HEK293 (cell line): ENCODE results near the gene HRAS.

Experiments used
- CTCF ChIP-seq: fragments of 450-650 bp; formaldehyde crosslinking; IDR thresholded peaks from 2 replicates; pipeline ENCODE4 v1.5.1; 2016; ENCODE audit warnings: missing biosample characterization, missing genetic modification characterization
- KLF1 ChIP-seq: fragments of 450-650 bp; formaldehyde crosslinking; IDR thresholded peaks from 2 replicates; pipeline ENCODE4 v1.5.1; 2016; ENCODE audit warnings: missing biosample characterization, missing genetic modification characterization
- KLF8 ChIP-seq: fragments of 450-650 bp; formaldehyde crosslinking; IDR thresholded peaks from 2 replicates; pipeline ENCODE4 v1.5.1; 2016; ENCODE audit warnings: missing biosample characterization, missing genetic modification characterization
- PRDM6 ChIP-seq: fragments of 450-650 bp; formaldehyde crosslinking; IDR thresholded peaks from 2 replicates; pipeline ENCODE4 v1.5.1; 2017; ENCODE audit warnings: missing biosample characterization, missing genetic modification characterization
- SALL2 ChIP-seq: fragments of 450-650 bp; formaldehyde crosslinking; IDR thresholded peaks from 2 replicates; pipeline ENCODE4 v1.5.0; 2017; ENCODE audit warnings: missing biosample characterization, mild to moderate bottlenecking, missing genetic modification characterization, borderline replicate concordance
- SCRT1 ChIP-seq: fragments of 450-650 bp; formaldehyde crosslinking; IDR thresholded peaks from 2 replicates; pipeline ENCODE4 v1.5.1; 2016; ENCODE audit warnings: missing biosample characterization, missing genetic modification characterization, borderline replicate concordance
- SCRT2 ChIP-seq: fragments of 450-650 bp; formaldehyde crosslinking; IDR thresholded peaks from 2 replicates; pipeline ENCODE4 v1.5.1; 2016; ENCODE audit warnings: missing biosample characterization, missing genetic modification characterization
- TRIM28 ChIP-seq: IDR thresholded peaks from 2 replicates; pipeline ENCODE4 v1.6.1; 2011; ENCODE audit warnings: low read length, control low read depth, borderline replicate concordance
- YY2 ChIP-seq: fragments of 450-650 bp; formaldehyde crosslinking; IDR thresholded peaks from 2 replicates; pipeline ENCODE4 v1.5.1; 2016; ENCODE audit warnings: missing biosample characterization, missing genetic modification characterization
- ZBTB1 ChIP-seq: fragments of 450-650 bp; formaldehyde crosslinking; IDR thresholded peaks from 2 replicates; pipeline ENCODE4 v1.5.1; 2016; ENCODE audit warnings: missing biosample characterization, missing genetic modification characterization
- ZEB2 ChIP-seq: fragments of 450-650 bp; formaldehyde crosslinking; IDR thresholded peaks from 2 replicates; pipeline ENCODE4 v1.5.1; 2016; ENCODE audit warnings: missing biosample characterization, missing genetic modification characterization
- ZNF10 ChIP-seq: fragments of 450-650 bp; formaldehyde crosslinking; IDR thresholded peaks from 2 replicates; pipeline ENCODE4 v1.5.1; 2017; ENCODE audit warnings: missing biosample characterization, missing genetic modification characterization
- ZNF114 ChIP-seq: fragments of 450-650 bp; formaldehyde crosslinking; IDR thresholded peaks from 2 replicates; pipeline ENCODE4 v1.5.0; 2017; ENCODE audit warnings: missing biosample characterization, missing genetic modification characterization
- ZNF132 ChIP-seq: fragments of 450-650 bp; formaldehyde crosslinking; IDR thresholded peaks from 2 replicates; pipeline ENCODE4 v1.5.1; 2017; ENCODE audit warnings: missing biosample characterization, missing genetic modification characterization, borderline replicate concordance
- ZNF184 ChIP-seq: fragments of 450-650 bp; IDR thresholded peaks from 2 replicates; pipeline ENCODE4 v1.5.1; 2018; ENCODE audit warnings: missing biosample characterization, mild to moderate bottlenecking, missing genetic modification characterization
- ZNF24 ChIP-seq: fragments of 450-650 bp; formaldehyde crosslinking; IDR thresholded peaks from 2 replicates; pipeline ENCODE4 v1.5.1; 2016; ENCODE audit warnings: missing biosample characterization, missing genetic modification characterization
- ZNF335 ChIP-seq: fragments of 450-650 bp; formaldehyde crosslinking; conservative IDR thresholded peaks from 2 replicates; pipeline ENCODE4 v1.5.1; 2016; ENCODE audit warnings: missing biosample characterization, missing genetic modification characterization
- ZNF341 ChIP-seq: fragments of 450-650 bp; formaldehyde crosslinking; IDR thresholded peaks from 2 replicates; pipeline ENCODE4; 2016; ENCODE audit warnings: low read depth, missing biosample characterization, missing genetic modification characterization
- ZNF37A ChIP-seq: fragments of 450-650 bp; IDR thresholded peaks from 2 replicates; pipeline ENCODE4 v1.5.1; 2018; ENCODE audit warnings: missing biosample characterization, missing genetic modification characterization
- ZNF423 ChIP-seq: fragments of 450-650 bp; formaldehyde crosslinking; IDR thresholded peaks from 2 replicates; pipeline ENCODE4 v1.5.1; 2016; ENCODE audit warnings: missing biosample characterization, missing genetic modification characterization
- ZNF555 ChIP-seq: fragments of 450-650 bp; formaldehyde crosslinking; conservative IDR thresholded peaks from 2 replicates; pipeline ENCODE4 v1.5.1; 2017; ENCODE audit warnings: missing biosample characterization, mild to moderate bottlenecking, missing genetic modification characterization, inconsistent platforms
- ZNF558 ChIP-seq: fragments of 450-650 bp; formaldehyde crosslinking; IDR thresholded peaks from 2 replicates; pipeline ENCODE4 v1.5.1; 2016; ENCODE audit warnings: missing biosample characterization, missing genetic modification characterization
- ZNF792 ChIP-seq: fragments of 450-650 bp; formaldehyde crosslinking; IDR thresholded peaks from 2 replicates; pipeline ENCODE4 v1.5.1; 2016; ENCODE audit warnings: missing biosample characterization, missing genetic modification characterization
- ZSCAN23 ChIP-seq: fragments of 450-650 bp; formaldehyde crosslinking; IDR thresholded peaks from 2 replicates; pipeline ENCODE4 v1.5.1; 2016; ENCODE audit warnings: missing biosample characterization, missing genetic modification characterization
- ZSCAN30 ChIP-seq: fragments of 450-650 bp; IDR thresholded peaks from 2 replicates; pipeline ENCODE4 v1.5.1; 2018; ENCODE audit warnings: missing biosample characterization, mild to moderate bottlenecking, missing genetic modification characterization, moderate library complexity
- ZSCAN4 ChIP-seq: fragments of 450-650 bp; formaldehyde crosslinking; IDR thresholded peaks from 2 replicates; pipeline ENCODE4 v1.5.1; 2017; ENCODE audit warnings: missing biosample characterization, missing genetic modification characterization
- ZXDB ChIP-seq: fragments of 450-650 bp; formaldehyde crosslinking; IDR thresholded peaks from 2 replicates; pipeline ENCODE4 v1.5.1; 2016; ENCODE audit warnings: missing biosample characterization, missing genetic modification characterization
- TF ChIP-seq, protein P1 (sequence below): fragments of 450-650 bp; formaldehyde crosslinking; IDR thresholded peaks from 2 replicates; pipeline ENCODE4 v1.5.1; 2017; ENCODE audit warnings: missing biosample characterization, missing genetic modification characterization
- TF ChIP-seq, protein P2 (sequence below): fragments of 450-650 bp; formaldehyde crosslinking; optimal IDR thresholded peaks from 2 replicates; pipeline ENCODE3; 2016; ENCODE audit warnings: missing biosample characterization, mild to moderate bottlenecking, missing genetic modification characterization
- TF ChIP-seq, protein P3 (sequence below): fragments of 450-650 bp; IDR thresholded peaks from 2 replicates; pipeline ENCODE4 v1.5.1; 2018; ENCODE audit warnings: missing biosample characterization, missing genetic modification characterization

The HRAS gene

GRCh38 chr11:535519-536454 lies at the start of gene HRAS (continued):
- TF ChIP-seq ZNF558 (tag by site-specific recombination), result no peak
- no peak for TF ChIP-seq ZNF555 (tag by site-specific recombination)
- no peak for TF ChIP-seq ZNF423 (tag by site-specific recombination)
- no peak for TF ChIP-seq ZSCAN4 (tag by site-specific recombination)
- TF ChIP-seq ZNF341 (tag by site-specific recombination), result no peak
- TF ChIP-seq ZNF184, result no peak
- no peak for TF ChIP-seq ZNF37A (tag by site-specific recombination)
- no peak for TF ChIP-seq ZNF132 (tag by site-specific recombination)
- TF ChIP-seq CTCF (tag by site-specific recombination), result no peak
- TF ChIP-seq SCRT2 (tag by site-specific recombination), result no peak
- no peak for TF ChIP-seq TRIM28
- TF ChIP-seq ZBTB1 (tag by site-specific recombination), result no peak
- no peak for TF ChIP-seq KLF1 (tag by site-specific recombination)
- TF ChIP-seq ZNF10 (tag by site-specific recombination), result no peak
- TF ChIP-seq, protein P1, sequence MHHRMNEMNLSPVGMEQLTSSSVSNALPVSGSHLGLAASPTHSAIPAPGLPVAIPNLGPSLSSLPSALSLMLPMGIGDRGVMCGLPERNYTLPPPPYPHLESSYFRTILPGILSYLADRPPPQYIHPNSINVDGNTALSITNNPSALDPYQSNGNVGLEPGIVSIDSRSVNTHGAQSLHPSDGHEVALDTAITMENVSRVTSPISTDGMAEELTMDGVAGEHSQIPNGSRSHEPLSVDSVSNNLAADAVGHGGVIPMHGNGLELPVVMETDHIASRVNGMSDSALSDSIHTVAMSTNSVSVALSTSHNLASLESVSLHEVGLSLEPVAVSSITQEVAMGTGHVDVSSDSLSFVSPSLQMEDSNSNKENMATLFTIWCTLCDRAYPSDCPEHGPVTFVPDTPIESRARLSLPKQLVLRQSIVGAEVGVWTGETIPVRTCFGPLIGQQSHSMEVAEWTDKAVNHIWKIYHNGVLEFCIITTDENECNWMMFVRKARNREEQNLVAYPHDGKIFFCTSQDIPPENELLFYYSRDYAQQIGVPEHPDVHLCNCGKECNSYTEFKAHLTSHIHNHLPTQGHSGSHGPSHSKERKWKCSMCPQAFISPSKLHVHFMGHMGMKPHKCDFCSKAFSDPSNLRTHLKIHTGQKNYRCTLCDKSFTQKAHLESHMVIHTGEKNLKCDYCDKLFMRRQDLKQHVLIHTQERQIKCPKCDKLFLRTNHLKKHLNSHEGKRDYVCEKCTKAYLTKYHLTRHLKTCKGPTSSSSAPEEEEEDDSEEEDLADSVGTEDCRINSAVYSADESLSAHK (tag by site-specific recombination), result no peak
- TF ChIP-seq ZNF24, result no peak
- TF ChIP-seq SCRT1, result no peak
- TF ChIP-seq KLF8, result peak; percentile 74; the same call in 1 of the 2 replicates
- TF ChIP-seq SALL2 (tag by site-specific recombination), result no peak
- TF ChIP-seq, protein P2, sequence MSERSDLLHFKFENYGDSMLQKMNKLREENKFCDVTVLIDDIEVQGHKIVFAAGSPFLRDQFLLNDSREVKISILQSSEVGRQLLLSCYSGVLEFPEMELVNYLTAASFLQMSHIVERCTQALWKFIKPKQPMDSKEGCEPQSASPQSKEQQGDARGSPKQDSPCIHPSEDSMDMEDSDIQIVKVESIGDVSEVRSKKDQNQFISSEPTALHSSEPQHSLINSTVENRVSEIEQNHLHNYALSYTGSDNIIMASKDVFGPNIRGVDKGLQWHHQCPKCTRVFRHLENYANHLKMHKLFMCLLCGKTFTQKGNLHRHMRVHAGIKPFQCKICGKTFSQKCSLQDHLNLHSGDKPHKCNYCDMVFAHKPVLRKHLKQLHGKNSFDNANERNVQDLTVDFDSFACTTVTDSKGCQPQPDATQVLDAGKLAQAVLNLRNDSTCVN (tag by site-specific recombination), result peak; percentile 45
- TF ChIP-seq ZNF792 (tag by site-specific recombination), result no peak
- TF ChIP-seq ZXDB (tag by site-specific recombination), result peak; percentile 35; the same call in 1 of the 2 replicates
- TF ChIP-seq, protein P3, sequence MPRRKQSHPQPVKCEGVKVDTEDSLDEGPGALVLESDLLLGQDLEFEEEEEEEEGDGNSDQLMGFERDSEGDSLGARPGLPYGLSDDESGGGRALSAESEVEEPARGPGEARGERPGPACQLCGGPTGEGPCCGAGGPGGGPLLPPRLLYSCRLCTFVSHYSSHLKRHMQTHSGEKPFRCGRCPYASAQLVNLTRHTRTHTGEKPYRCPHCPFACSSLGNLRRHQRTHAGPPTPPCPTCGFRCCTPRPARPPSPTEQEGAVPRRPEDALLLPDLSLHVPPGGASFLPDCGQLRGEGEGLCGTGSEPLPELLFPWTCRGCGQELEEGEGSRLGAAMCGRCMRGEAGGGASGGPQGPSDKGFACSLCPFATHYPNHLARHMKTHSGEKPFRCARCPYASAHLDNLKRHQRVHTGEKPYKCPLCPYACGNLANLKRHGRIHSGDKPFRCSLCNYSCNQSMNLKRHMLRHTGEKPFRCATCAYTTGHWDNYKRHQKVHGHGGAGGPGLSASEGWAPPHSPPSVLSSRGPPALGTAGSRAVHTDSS, result no peak
- no peak for TF ChIP-seq YY2 (tag by site-specific recombination)
- 0 out of 2 replicates have a peak, but pooled peaks have one; percentile 19 for TF ChIP-seq ZEB2 (tag by site-specific recombination)
- TF ChIP-seq ZSCAN23 (tag by site-specific recombination), result no peak
- peak; percentile 53 for TF ChIP-seq ZNF335 (tag by site-specific recombination)
- no peak for TF ChIP-seq PRDM6 (tag by site-specific recombination)
- peak; percentile 69; the same call in 1 of the 2 replicates for TF ChIP-seq ZSCAN30
- no peak for TF ChIP-seq ZNF114
